Cerebellar nuclear complex (tissue), 1 donor: ENCODE measurements around the gene LRRN2.
A peak's percentile ranks its signal among the peaks of the same experiment; 100 is the strongest.
"Not testable (repeated sequence)": the region's sequence is repeated elsewhere in the genome, so short reads cannot be mapped to it uniquely, and the experiment has no call there.

Experiments
- DNase-seq, 2 experiments: peaks; one replicate each; lab custom pipeline; 2025; lab: John Stamatoyannopoulos, UW

The LRRN2 gene

DNA sequence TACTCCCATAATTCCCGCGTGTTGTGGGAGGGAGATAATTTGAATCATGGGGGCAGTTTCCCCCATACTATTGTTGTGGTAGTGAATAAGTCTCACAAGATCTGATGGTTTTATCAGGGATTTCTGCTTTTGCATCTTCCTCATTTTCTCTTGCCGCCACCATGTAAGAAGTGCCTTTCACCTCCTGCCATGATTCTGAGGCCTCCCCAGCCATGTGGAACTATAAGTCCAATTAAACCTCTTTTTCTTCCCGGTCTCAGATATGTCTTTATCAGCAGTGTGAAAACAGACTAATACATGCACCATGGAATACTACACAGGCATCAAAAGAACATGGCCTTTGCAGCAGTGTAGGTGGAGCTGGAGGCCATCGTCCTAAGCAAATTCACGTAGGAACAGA, 56.1 kb downstream of the LRRN2 start:
- not testable (repeated sequence) for DNase-seq

GRCh38 chr1:204628868-204629267, 56.7 kb downstream of the LRRN2 start:
- no peak for DNase-seq

DNA sequence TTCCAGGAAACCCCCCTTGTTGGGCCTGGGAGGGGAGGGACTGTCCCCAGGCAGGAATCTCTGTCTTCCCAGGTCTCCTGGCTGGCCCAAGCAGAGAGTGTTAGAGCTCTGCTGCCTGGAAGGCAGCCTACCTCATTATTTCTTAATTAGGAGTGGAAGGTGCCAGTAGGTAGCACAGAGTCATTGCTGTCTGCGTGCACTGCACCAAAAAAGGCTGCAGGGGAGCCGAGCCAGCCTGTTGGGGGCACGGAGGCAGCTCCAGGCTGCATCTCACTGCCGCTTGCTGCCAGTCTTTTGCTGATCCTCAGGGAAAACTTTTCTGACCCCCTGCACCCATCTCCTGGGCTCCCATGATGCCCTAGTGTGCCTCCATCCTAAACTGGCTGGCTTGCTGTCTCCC, 58.1 kb downstream of the LRRN2 start:
- no peak for DNase-seq

GRCh38 chr1:204626381-204626780, 59.2 kb downstream of the LRRN2 start:
- no peak for DNase-seq

GRCh38 chr1:204624631-204625216, 60.8 kb downstream of the LRRN2 start:
- no peak for DNase-seq

GRCh38 chr1:204623894-204624361, 61.6 kb downstream of the LRRN2 start:
- DNase-seq: no peak

GRCh38 chr1:204623365-204623893, 62.1 kb downstream of the LRRN2 start:
- DNase-seq: no peak

DNA sequence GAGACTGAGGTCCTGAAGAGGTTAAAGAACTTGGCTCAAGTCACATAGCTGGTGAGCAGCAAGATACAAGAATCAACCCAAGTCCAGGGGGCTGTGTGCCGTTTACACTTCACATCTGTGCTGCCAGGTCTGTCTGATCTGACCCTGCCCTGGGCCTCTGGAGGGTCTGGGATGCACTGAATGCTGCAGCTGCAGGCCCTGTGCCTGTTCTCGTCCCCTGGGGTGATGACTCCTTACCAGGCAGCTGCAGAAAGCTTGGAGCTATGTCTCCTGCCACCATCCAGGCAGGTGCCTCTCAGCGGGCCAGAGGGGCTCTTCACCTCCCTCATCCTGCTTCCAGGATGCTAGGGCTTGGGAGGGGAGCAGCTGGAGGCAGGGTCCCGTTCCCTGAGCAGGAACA, 63.5 kb downstream of the LRRN2 start:
- DNase-seq: no peak

DNA sequence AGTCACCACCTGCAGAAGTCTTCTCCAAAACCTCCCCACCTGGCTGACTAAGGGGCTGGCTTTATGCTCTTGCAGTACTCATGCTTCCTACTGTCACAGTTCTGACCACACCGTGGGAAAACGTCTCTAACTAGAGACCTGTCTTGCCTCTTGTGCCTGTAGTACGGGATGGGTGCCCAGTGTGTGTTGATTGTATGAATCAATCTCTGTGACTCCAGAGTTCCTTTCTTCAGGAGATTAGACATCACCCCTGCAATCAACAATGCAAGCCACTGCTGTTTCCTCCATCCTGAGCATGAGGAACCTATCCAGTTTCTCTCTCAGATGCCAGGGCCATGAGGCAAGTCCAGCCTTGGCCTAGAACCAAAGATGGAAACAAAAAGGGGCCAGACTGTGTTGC, 64.1 kb downstream of the LRRN2 start:
- DNase-seq: no peak

DNA sequence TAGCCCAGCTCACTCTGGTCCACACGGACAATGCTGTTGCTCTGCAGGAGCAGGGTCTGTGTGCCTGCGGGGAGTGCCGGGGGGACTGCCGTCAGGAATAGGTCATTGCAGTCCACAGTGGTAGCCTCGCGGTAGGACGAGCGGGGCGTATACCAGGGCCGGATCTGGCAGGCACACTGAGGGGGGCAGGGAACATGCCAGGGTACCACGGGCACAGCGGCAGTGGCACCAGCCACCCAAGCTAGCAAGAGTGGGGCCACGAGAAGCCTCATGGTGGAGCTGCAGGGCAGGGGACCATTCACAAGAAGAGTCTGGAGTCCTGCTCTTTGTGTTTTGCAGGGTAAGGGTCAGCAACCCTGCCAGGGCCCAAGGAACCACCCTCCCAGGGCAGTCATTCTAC, 65.8 kb downstream of the LRRN2 start:
- no peak for DNase-seq

DNA sequence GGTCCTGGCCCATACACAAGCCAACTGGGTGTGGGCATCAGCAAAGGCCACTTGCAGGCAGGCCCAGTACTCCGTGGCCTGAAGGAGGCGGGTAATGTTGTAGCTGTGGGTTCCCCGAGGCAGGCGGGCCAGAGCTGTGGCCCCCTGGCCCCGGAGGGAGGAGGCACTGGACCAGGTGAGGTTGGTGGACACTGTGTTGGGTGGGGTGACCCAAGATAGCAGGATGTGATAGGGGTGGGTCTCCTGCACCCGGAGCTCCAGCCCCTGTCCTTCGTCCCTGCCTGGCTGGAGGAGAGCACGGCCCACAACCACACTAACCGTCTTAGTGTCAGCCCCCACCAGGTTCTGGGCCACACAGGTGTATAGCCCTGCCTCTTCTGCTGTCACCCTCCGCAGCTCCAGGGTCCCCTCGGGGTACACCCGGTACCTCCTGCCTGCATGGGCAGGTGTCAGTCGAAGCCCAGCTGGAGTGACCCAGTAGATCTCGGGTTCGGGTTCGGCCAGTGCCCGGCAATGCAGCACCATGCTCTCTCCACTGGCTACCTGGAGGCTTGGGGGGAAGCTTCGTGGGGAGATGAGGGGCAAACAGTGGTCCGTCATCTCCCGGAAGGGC, 67.3 kb downstream of the LRRN2 start:
- DNase-seq: no peak

DNA sequence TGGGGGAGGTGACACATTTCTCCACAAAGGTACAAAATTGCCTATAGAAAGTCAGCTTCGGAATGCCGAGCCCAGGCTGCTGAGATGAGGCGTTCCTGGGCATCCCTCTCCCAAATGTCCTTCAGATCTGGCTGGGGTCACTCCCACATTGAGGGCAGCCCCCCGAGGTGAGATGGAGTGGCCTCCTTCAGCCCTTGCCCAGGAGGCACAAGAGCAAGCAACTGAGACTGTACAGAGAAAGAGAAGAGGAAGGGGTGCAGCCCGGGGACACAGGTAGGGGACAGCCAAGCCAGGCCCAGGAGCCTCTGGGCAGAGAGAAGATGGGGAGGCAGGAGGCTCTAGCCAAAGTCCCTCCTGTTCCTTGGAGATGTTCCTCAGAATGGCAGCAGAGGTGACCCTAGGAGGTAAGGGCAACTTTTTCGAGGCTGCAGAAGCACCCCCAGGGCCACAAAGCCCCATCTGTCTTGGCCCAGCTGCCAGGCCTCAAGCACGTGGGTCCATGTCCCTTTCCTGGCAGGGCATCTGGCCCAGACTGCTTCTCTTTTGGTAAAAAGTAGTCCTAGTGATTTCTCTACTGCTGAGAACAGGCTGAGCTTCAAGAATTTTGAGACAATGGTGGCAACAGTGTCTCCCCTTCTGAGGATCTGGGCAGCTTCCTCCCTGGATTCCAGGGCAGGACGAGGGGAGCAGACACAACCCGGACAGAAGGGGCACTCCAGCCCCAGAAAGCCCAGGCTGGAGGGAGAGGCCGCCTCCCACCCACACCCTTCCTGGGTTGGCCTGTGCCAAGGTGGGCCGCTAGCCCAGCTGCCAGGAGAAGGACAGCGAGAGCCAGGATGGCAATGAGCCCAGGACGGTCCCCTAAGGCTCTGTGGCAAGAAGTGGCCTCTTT, 68.0 kb downstream of the LRRN2 start:
- DNase-seq: peak; percentile 40 to 52

DNA sequence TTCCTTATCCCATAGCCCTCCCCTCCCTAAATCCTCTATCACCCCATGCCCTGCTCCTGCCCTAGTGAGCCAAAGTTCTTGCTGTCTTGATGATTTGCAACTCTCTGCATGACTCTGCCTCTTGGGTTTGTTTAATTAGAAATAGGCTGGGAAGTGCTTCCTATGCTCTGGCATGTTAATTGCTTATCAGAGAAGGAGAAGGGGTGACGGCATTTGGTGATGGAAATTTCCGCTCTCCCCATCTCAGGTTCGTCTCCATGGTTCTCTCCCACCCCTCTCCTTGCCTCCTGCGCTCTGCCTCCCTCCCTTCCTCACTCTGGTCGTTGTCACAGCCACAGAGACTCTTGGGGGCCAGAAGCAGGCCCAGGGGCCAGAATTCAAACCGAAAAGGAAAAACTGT, 68.9 kb downstream of the LRRN2 start:
- DNase-seq: no peak

GRCh38 chr1:204615881-204616280, 69.7 kb downstream of the LRRN2 start:
- DNase-seq: peak; percentile 48

DNA sequence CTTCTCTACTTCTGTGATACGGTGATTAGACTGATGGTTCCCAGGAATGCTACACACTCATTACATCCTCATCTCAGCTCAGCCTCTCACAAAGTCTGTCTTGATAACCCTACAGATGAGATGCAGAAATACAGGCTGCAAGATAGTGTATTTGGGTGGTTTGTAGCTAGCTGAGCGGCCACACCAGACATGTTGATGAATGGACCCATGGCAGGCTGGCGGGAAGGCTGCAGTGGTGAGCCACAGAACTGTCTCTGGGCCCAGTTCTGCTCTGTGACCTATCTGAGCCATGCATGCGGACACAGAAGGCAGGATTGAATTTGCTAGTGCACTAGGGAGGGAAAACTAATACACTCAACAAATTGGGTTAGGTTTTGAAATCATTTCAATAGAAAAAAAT, 71.9 kb downstream of the LRRN2 start:
- no peak for DNase-seq

- no peak for DNase-seq
These were observed 73.2 kb downstream of the LRRN2 start for GRCh38 chr1:204612326-204612725.

DNA sequence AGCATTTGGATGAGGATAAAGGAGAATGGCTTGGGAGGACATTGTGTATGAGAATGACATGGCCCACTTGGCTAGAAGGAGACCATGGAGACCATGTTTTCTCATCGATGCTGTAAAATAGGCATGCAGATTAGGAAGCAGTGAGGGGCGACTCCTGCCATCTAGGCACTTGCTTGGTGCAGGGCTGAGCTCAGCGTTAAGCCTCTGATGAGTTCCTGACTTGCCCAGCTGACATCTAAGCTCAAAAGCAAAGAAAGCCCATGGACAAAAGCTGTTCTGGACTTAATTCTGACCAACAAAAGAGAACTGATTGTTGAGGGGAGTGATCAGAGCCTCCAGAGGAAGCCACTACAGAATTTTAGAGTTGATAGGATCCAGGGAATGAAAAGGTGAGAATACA, 74.5 kb downstream of the LRRN2 start:
- no peak for DNase-seq

- DNase-seq: no peak
These were observed 77.6 kb downstream of the LRRN2 start for GRCh38 chr1:204607910-204608309.

DNA sequence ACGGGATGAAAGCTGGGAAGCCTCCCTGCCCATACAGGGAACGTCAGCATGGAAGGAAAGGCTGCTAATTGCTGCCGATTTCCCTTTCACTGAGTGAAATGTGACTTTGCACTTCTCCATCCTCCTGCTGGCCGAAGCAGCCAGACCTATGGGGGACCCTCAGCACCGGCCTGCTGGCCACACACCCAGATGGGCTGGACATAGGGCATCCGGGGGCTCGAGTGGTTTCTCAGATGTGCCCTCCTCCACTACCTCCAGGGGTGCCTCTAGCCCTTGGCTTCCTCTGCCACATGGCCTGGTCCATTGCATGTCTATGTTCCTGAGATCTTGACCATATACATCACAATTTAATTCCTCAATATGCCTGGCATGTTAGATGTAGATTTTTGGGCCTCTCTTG, 79.7 kb downstream of the LRRN2 start:
- no peak for DNase-seq

GRCh38 chr1:204602871-204603542, 82.5 kb downstream of the LRRN2 start:
- no peak for DNase-seq

GRCh38 chr1:204602111-204602579, 83.4 kb downstream of the LRRN2 start:
- no peak for DNase-seq

DNA sequence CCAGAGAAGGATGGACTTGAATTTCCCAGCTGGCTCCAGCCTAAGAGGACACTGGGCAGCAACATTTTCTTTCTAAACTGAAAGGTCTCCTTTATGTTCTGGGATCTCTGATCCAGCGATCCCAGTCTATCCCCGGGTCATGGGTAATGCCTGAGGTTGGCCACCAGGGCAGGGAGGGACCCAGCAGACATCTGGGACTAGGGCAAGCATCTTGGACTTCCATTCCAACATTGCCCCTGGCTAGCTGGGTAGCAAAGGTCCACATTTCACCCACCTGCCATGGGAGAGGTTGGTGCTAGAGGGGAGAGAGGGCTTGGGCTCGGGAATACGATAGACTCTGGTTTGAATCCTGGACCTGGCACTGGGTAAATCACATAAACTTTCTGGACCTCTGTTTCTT, 84.6 kb downstream of the LRRN2 start:
- no peak for DNase-seq
